GM23248 (cell line): Measurements from ENCODE around the gene SLC25A21. TPM values are rescaled to one million over a fixed set of nuclear protein-coding genes. Genes with fewer than 3 reads are reported as not detected.

ENCODE experiments used
- DNase-seq: peaks from one replicate; pipeline ENCODE4 v3.0.0-alpha.2; 2015
- H2AFZ ChIP-seq: fragments of 200-600 bp; sonication (generic); 2 replicates; pipeline ENCODE4 v1.6.1; 2016; ENCODE audit warnings: antibody characterized with exemption
- H3F3A ChIP-seq: fragments of 200-600 bp; sonication (generic); 2 replicates; pipeline ENCODE4 v1.6.1; 2016; ENCODE audit warnings: mild to moderate bottlenecking, antibody characterized with exemption, mixed run types; ENCODE audit not compliant: insufficient read depth
- H3K27ac ChIP-seq: fragments of 200-600 bp; sonication (generic); 2 replicates; pipeline ENCODE4 v1.5.1; 2016; ENCODE audit warnings: mild to moderate bottlenecking
- H3K27me3 ChIP-seq: fragments of 200-600 bp; sonication (generic); replicated peaks from 2 replicates; pipeline ENCODE4 v1.6.1; 2016; ENCODE audit warnings: mild to moderate bottlenecking; ENCODE audit not compliant: insufficient read depth
- H3K36me3 ChIP-seq: fragments of 200-600 bp; sonication (generic); 2 replicates; pipeline ENCODE4 v1.6.1; 2016; ENCODE audit warnings: low read depth, mild to moderate bottlenecking
- H3K4me1 ChIP-seq: fragments of 200-600 bp; sonication (generic); 2 replicates; pipeline ENCODE4 v1.6.1; 2016; ENCODE audit warnings: mild to moderate bottlenecking; ENCODE audit not compliant: insufficient read depth
- H3K4me2 ChIP-seq: fragments of 200-600 bp; sonication (generic); one replicate; pipeline ENCODE4 v1.6.1; 2016; ENCODE audit warnings: mild to moderate bottlenecking; ENCODE audit not compliant: unreplicated experiment
- H3K4me3 ChIP-seq: fragments of 200-600 bp; sonication (generic); 2 replicates; pipeline ENCODE4 v1.5.1; 2016; ENCODE audit warnings: mild to moderate bottlenecking
- H3K79me2 ChIP-seq: fragments of 200-600 bp; sonication (generic); 2 replicates; pipeline ENCODE4 v1.6.1; 2016; ENCODE audit warnings: mild to moderate bottlenecking; ENCODE audit not compliant: insufficient read depth
- H3K9ac ChIP-seq: fragments of 200-600 bp; sonication (generic); 2 replicates; pipeline ENCODE4 v1.6.1; 2016; ENCODE audit warnings: mild to moderate bottlenecking
- H3K9me2 ChIP-seq: fragments of 200-600 bp; sonication (generic); 2 replicates; pipeline ENCODE4 v1.6.1; 2016; ENCODE audit warnings: mixed run types, mild to moderate bottlenecking, moderate library complexity; ENCODE audit not compliant: insufficient read depth
- H3K9me3 ChIP-seq: fragments of 200-600 bp; sonication (generic); one replicate; pipeline ENCODE4 v1.6.1; 2017; ENCODE audit warnings: low read depth
- H4K20me1 ChIP-seq: fragments of 200-600 bp; sonication (generic); 2 replicates; pipeline ENCODE4 v1.6.0; 2016; ENCODE audit not compliant: insufficient read depth
- EZH2 ChIP-seq: fragments of 200-600 bp; sonication (generic); IDR thresholded peaks from 2 replicates; pipeline ENCODE4 v1.6.1; 2018; ENCODE audit warnings: antibody characterized with exemption, mild to moderate bottlenecking; ENCODE audit not compliant: insufficient read depth, poor library complexity, severe bottlenecking
- EZH2phosphoT487 ChIP-seq: fragments of 200-600 bp; sonication (generic); IDR thresholded peaks from 2 replicates; pipeline ENCODE4 v1.6.1; 2018; ENCODE audit warnings: antibody characterized with exemption, moderate library complexity, mild to moderate bottlenecking, low read depth; ENCODE audit not compliant: insufficient read depth
- WGBS, 2 experiments: methylation state at CpG; one replicate each; pipeline ENCODE4 v1.1.6; 2015 to 2017; ENCODE audit warnings: low lambda C conversion rate in 2 of 2, low coverage in 1 of 2; ENCODE audit errors: missing lambda C conversion rate in 2 of 2; 5-methylcytosine and 5-hydroxymethylcytosine counted together
- in situ Hi-C: fragments of 300-500 bp; cut with MboI; formaldehyde crosslinking; loops from 2 replicates; pipeline ENCODE4 v1.15.0; 2020
- polyA plus RNA-seq: library from polyadenylated mRNA; unstranded; fragments of >200 nt; fragmentation: Nextera tagmentation; extraction: Ambion mirVana; gene quantifications from 2 replicates; pipeline ENCODE4 v1.2.1, GENCODE V29; 2016
- total RNA-seq: library from RNA; depleted of rRNA; stranded (reverse); fragments of >200 nt; shearing (Covaris generic); gene quantifications from 2 replicates; pipeline ENCODE4 v1.2.3, GENCODE V29; 2014

Gene SLC25A21
- total and polyA plus RNA-seq, 2 experiments from 2014 or later, result 0.26 TPM; not detected in 1

- Histone ChIP-seq H3K4me2 (no peak overlapping the region), H3F3A (no peaks in the 10 kb centered on the region), H3K79me2 (no peaks in the 10 kb centered on the region), H3K27me3 (no peaks in the 10 kb centered on the region), H4K20me1 (no peaks in the 10 kb centered on the region), H3K27ac (no peak overlapping the region), H3K9me3 (no peaks in the 10 kb centered on the region), H3K36me3 (no peaks in the 10 kb centered on the region), H3K9me2 (no peaks in the 10 kb centered on the region), H3K4me1 (no peaks in the 10 kb centered on the region), H2AFZ (no peak overlapping the region), H3K9ac (no peak overlapping the region), H3K4me3 (no peak overlapping the region)
- TF ChIP-seq EZH2phosphoT487 (no peak), EZH2 (no peak)
- WGBS, 2 experiments, result 35 to 41% methylated on average over 1 of the region's 1 CpG
- in situ Hi-C loops, result no loop called here
- no peak for DNase-seq
These were observed 454.2 kb downstream of the SLC25A21 start for GRCh38 chr14:36718216-36718615.

GRCh38 chr14:36717363-36717762, 455.0 kb downstream of the SLC25A21 start:
- H3K27ac ChIP-seq, result no peak overlapping the region
- no peaks in the 10 kb centered on the region for H3K79me2 ChIP-seq
- no peaks in the 10 kb centered on the region for H3K9me2 ChIP-seq
- H3K27me3 ChIP-seq, result no peaks in the 10 kb centered on the region
- H2AFZ ChIP-seq, result no peak overlapping the region
- H3K4me2 ChIP-seq, result no peak overlapping the region
- no peak overlapping the region for H3K4me3 ChIP-seq
- H3K9me3 ChIP-seq, result no peaks in the 10 kb centered on the region
- no peaks in the 10 kb centered on the region for H4K20me1 ChIP-seq
- no peaks in the 10 kb centered on the region for H3K4me1 ChIP-seq
- H3K36me3 ChIP-seq, result no peaks in the 10 kb centered on the region
- WGBS, 2 experiments, result 37 to 41% methylated on average over 5 of the region's 5 CpGs
- DNase-seq, result no peak
- H3F3A ChIP-seq, result no peaks in the 10 kb centered on the region
- TF ChIP-seq EZH2, result no peak
- no peak for TF ChIP-seq EZH2phosphoT487
- in situ Hi-C loops, result no loop called here
- no peak overlapping the region for H3K9ac ChIP-seq

- H3K4me2 ChIP-seq, result no peak overlapping the region
- no peak overlapping the region for H3K4me3 ChIP-seq
- no peaks in the 10 kb centered on the region for H3K79me2 ChIP-seq
- no peaks in the 10 kb centered on the region for H3K27me3 ChIP-seq
- H3K4me1 ChIP-seq, result no peaks in the 10 kb centered on the region
- H3K27ac ChIP-seq, result no peak overlapping the region
- no peaks in the 10 kb centered on the region for H4K20me1 ChIP-seq
- in situ Hi-C loops, result no loop called here
- no peaks in the 10 kb centered on the region for H3K36me3 ChIP-seq
- TF ChIP-seq EZH2 (no peak), EZH2phosphoT487 (no peak)
- no peak overlapping the region for H2AFZ ChIP-seq
- no peak for DNase-seq
- 43 to 51% methylated on average over 7 of the region's 7 CpGs for WGBS, 2 experiments
- no peaks in the 10 kb centered on the region for H3K9me2 ChIP-seq
- H3K9ac ChIP-seq, result no peak overlapping the region
- no peaks in the 10 kb centered on the region for H3K9me3 ChIP-seq
- H3F3A ChIP-seq, result no peaks in the 10 kb centered on the region
These were observed 455.7 kb downstream of the SLC25A21 start for GRCh38 chr14:36716614-36717184.

GRCh38 chr14:36713960-36714703, 458.3 kb downstream of the SLC25A21 start:
- Histone ChIP-seq H3K9me3 (no peaks in the 10 kb centered on the region), H3K27ac (no peak overlapping the region), H3K9me2 (no peaks in the 10 kb centered on the region), H2AFZ (no peak overlapping the region), H3K4me3 (no peak overlapping the region), H3K36me3 (no peaks in the 10 kb centered on the region), H3F3A (no peaks in the 10 kb centered on the region), H3K27me3 (no peaks in the 10 kb centered on the region), H3K4me2 (no peak overlapping the region), H3K9ac (no peak overlapping the region), H3K79me2 (no peaks in the 10 kb centered on the region), H4K20me1 (no peaks in the 10 kb centered on the region), H3K4me1 (no peaks in the 10 kb centered on the region)
- no peak for TF ChIP-seq EZH2phosphoT487
- DNase-seq, result no peak
- 43 to 46% methylated on average over 4 of the region's 4 CpGs for WGBS, 2 experiments
- in situ Hi-C loops, result no loop called here
